ENCODE data around the gene HPN.

- TF ChIP-seq POLR2AphosphoS5 (IDR thresholded peaks at IDR 0.05; ENCODE audit: low read depth, low read length) (peak; percentile 1; the same call in 1 of the 2 replicates), POLR2A (IDR thresholded peaks at IDR 0.05; ENCODE audit: low read depth, low read length) (no peak), TAF1 (IDR thresholded peaks at IDR 0.05; ENCODE audit: low read depth, low read length) (no peak), PAX5 (IDR thresholded peaks at IDR 0.05; ENCODE audit: insufficient read depth, low read length, severe bottlenecking) (no peak)
Measured at GRCh38 chr19:35000338-35000646, 41.2 kb upstream of the HPN start.

Measured in GM12891 (cell line).